ENCODE results near the gene RADIL.

The RADIL gene

GRCh38 chr7:4871930-4872675, 11.4 kb downstream of the RADIL start:
- no peak for TF ChIP-seq CTCF (IDR thresholded peaks at IDR 0.05)

- TF ChIP-seq CTCF (IDR thresholded peaks at IDR 0.05): no peak
Observed at GRCh38 chr7:4871056-4871680, 12.3 kb downstream of the RADIL start.

GRCh38 chr7:4868493-4868892, 15.0 kb downstream of the RADIL start:
- TF ChIP-seq CTCF (IDR thresholded peaks at IDR 0.05): no peak

GRCh38 chr7:4866528-4867496, 16.7 kb downstream of the RADIL start:
- no peak for TF ChIP-seq CTCF (IDR thresholded peaks at IDR 0.05)

- TF ChIP-seq CTCF (IDR thresholded peaks at IDR 0.05): no peak
Observed at GRCh38 chr7:4862156-4862555, 21.4 kb downstream of the RADIL start.

GRCh38 chr7:4861673-4862072, 21.8 kb downstream of the RADIL start, which contains the start of gene PAPOLB:
PAPOLB (minus strand) TSS chr7:4862030; CDS start chr7:4861810, 220 bp downstream.
- no peak for TF ChIP-seq CTCF (IDR thresholded peaks at IDR 0.05)

- no peak for TF ChIP-seq CTCF (IDR thresholded peaks at IDR 0.05)
Observed at GRCh38 chr7:4861227-4861626, 22.3 kb downstream of the RADIL start.

Data from LNCAP (cell line).